ENCODE data around the gene CORO1A.

DNA sequence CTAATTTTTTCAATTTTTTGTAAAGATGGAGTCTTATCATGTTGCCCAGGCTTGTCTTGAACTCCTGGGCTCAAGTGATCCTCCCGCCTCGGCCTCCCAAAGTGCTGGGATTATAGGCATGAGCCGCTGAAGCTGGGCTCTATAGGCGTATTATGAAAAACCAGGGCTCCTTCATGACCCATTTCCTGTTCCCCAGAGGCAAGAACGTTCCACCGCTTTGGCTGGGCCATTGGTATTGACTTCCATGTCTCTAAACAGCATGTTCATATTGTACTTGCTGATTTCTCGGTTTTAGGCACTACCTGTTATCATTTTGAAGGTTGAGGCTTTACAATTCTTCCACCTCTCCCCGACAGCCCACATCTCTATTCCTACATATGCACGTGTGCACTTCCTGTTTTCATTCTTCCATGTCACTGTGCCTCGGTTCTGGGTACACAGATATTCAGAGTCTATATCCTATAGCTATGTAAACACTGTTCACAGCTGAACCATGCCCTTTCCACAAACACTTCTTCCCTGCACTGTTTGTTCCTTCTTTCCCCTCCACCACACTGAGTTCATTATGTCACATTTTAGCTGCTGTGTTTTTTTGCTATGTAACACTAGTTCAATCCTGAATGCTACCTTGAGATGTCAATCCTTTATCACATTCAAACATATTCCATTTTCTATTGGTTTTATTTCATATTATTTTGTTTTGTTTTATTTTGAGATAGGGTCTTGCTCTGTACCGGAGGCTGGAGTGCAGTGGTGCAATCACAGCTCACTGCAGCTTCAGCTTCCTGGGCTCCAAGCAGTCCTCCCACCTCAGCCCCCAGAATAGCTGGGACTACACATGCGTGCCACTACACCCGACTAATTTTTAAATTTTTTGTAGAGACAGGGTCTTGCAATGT is 43.6 kb upstream of the CORO1A start:
- TF ChIP-seq, protein P1, sequence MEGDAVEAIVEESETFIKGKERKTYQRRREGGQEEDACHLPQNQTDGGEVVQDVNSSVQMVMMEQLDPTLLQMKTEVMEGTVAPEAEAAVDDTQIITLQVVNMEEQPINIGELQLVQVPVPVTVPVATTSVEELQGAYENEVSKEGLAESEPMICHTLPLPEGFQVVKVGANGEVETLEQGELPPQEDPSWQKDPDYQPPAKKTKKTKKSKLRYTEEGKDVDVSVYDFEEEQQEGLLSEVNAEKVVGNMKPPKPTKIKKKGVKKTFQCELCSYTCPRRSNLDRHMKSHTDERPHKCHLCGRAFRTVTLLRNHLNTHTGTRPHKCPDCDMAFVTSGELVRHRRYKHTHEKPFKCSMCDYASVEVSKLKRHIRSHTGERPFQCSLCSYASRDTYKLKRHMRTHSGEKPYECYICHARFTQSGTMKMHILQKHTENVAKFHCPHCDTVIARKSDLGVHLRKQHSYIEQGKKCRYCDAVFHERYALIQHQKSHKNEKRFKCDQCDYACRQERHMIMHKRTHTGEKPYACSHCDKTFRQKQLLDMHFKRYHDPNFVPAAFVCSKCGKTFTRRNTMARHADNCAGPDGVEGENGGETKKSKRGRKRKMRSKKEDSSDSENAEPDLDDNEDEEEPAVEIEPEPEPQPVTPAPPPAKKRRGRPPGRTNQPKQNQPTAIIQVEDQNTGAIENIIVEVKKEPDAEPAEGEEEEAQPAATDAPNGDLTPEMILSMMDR (IDR thresholded peaks at IDR 0.05), result peak in 1 of 3 donors; percentile 32
- TF ChIP-seq POLR2A (IDR thresholded peaks at IDR 0.05), result no peak

Data from lower leg skin (tissue), 3 donors.